Measurements from ENCODE around the gene KITLG. TPM values are rescaled to one million over a fixed set of nuclear protein-coding genes. Genes with fewer than 3 reads are reported as not detected.

Gene KITLG
- total RNA-seq, 4 donors from 2014 or later: 3.9 to 7.1 (median 4.6) TPM

- in situ Hi-C loops (cut with MboI; ENCODE audit: low sequenced_read_pairs in 4 of 4) (no loop called here), intact Hi-C loops (cut with DNase I; ENCODE audit: low total_unique reads) (no loop called here)
- Histone ChIP-seq H3K27ac (no peak overlapping the region), H3K4me3 (no peak overlapping the region), H3K4me1 (peaks cover 0 to 2% of the 10 kb centered on the region in 2 donors), H3K36me3 (no peaks in the 10 kb centered on the region), H3K9me3 (no peaks in the 10 kb centered on the region), H3K27me3 (no peaks in the 10 kb centered on the region)
- no peak for DNase-seq
- no peak for ATAC-seq
- TF ChIP-seq POLR2A (IDR thresholded peaks at IDR 0.05): no peak
- TF ChIP-seq, protein P1, sequence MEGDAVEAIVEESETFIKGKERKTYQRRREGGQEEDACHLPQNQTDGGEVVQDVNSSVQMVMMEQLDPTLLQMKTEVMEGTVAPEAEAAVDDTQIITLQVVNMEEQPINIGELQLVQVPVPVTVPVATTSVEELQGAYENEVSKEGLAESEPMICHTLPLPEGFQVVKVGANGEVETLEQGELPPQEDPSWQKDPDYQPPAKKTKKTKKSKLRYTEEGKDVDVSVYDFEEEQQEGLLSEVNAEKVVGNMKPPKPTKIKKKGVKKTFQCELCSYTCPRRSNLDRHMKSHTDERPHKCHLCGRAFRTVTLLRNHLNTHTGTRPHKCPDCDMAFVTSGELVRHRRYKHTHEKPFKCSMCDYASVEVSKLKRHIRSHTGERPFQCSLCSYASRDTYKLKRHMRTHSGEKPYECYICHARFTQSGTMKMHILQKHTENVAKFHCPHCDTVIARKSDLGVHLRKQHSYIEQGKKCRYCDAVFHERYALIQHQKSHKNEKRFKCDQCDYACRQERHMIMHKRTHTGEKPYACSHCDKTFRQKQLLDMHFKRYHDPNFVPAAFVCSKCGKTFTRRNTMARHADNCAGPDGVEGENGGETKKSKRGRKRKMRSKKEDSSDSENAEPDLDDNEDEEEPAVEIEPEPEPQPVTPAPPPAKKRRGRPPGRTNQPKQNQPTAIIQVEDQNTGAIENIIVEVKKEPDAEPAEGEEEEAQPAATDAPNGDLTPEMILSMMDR (IDR thresholded peaks at IDR 0.05 in 4 of 5, conservative IDR thresholded peaks at IDR 0.05 in 1 of 5): no peak
Observed at GRCh38 chr12:88559772-88560171, 20.5 kb downstream of the KITLG start.

GRCh38 chr12:88559199-88559598, 21.1 kb downstream of the KITLG start:
- no peak overlapping the region for H3K4me3 ChIP-seq
- no peak for ATAC-seq
- H3K4me1 ChIP-seq: peaks cover 0 to 7% of the 10 kb centered on the region in 2 donors
- H3K9me3 ChIP-seq: no peaks in the 10 kb centered on the region
- in situ Hi-C loops (cut with MboI; ENCODE audit: low sequenced_read_pairs in 4 of 4) (no loop called here), intact Hi-C loops (cut with DNase I; ENCODE audit: low total_unique reads) (no loop called here)
- TF ChIP-seq, protein P1 (IDR thresholded peaks at IDR 0.05 in 4 of 5, conservative IDR thresholded peaks at IDR 0.05 in 1 of 5): no peak
- TF ChIP-seq POLR2A (IDR thresholded peaks at IDR 0.05): no peak
- no peak for DNase-seq
- H3K36me3 ChIP-seq: no peaks in the 10 kb centered on the region
- H3K27ac ChIP-seq: peak overlapping the region in 1 of 4 donors; percentile 13
- no peaks in the 10 kb centered on the region for H3K27me3 ChIP-seq

GRCh38 chr12:88558340-88558867, 21.9 kb downstream of the KITLG start:
- Histone ChIP-seq H3K4me1 (peaks cover 0 to 15% of the 10 kb centered on the region in 2 donors), H3K27me3 (no peaks in the 10 kb centered on the region), H3K27ac (no peak overlapping the region), H3K36me3 (no peaks in the 10 kb centered on the region), H3K4me3 (no peak overlapping the region), H3K9me3 (no peaks in the 10 kb centered on the region)
- no peak for TF ChIP-seq POLR2A (IDR thresholded peaks at IDR 0.05)
- TF ChIP-seq, protein P1 (IDR thresholded peaks at IDR 0.05 in 4 of 5, conservative IDR thresholded peaks at IDR 0.05 in 1 of 5): no peak
- DNase-seq (no peak), ATAC-seq (no peak)
- intact Hi-C loops (cut with DNase I; ENCODE audit: low total_unique reads): no loop called here
- in situ Hi-C loops (cut with MboI; ENCODE audit: low sequenced_read_pairs in 4 of 4): no loop called here

- DNase-seq: no peak
- in situ Hi-C loops (cut with MboI; ENCODE audit: low sequenced_read_pairs in 4 of 4): no loop called here
- Histone ChIP-seq H3K4me3 (no peak overlapping the region), H3K9me3 (no peaks in the 10 kb centered on the region), H3K36me3 (no peaks in the 10 kb centered on the region), H3K27me3 (no peaks in the 10 kb centered on the region), H3K27ac (peak overlapping the region in 1 of 4 donors; percentile 14), H3K4me1 (peaks cover 0 to 24% of the 10 kb centered on the region in 2 donors)
- intact Hi-C loops (cut with DNase I; ENCODE audit: low total_unique reads): no loop called here
- TF ChIP-seq POLR2A (IDR thresholded peaks at IDR 0.05): no peak
- TF ChIP-seq, protein P1 (IDR thresholded peaks at IDR 0.05 in 4 of 5, conservative IDR thresholded peaks at IDR 0.05 in 1 of 5): no peak
- no peak for ATAC-seq
Observed at GRCh38 chr12:88556213-88556774, 24.0 kb downstream of the KITLG start.
